Measurements from ENCODE around the gene RAD54L. TPM values are rescaled to one million over a fixed set of nuclear protein-coding genes. Genes with fewer than 3 reads are reported as not detected.

RAD54L gene
- total RNA-seq, 1 donor from 2014 or later = 22.9 TPM

- Mint-ChIP-seq H3K27me3 (no peaks in the 10 kb centered on the region), H3K27ac (no peak overlapping the region), H3K4me3 (no peak overlapping the region), H3K9me3 (no peaks in the 10 kb centered on the region), H3K36me3 (peaks cover 43% of the 10 kb centered on the region), H3K4me1 (ENCODE audit: unreplicated experiment) (no peaks in the 10 kb centered on the region)
- TF ChIP-seq CTCF (conservative IDR thresholded peaks at IDR 0.05) = no peak
- no peak for DNase-seq (ENCODE audit: extremely low spot score, unreplicated experiment)
Observed at GRCh38 chr1:46278807-46279206, 31.2 kb downstream of the RAD54L start.

- Mint-ChIP-seq H3K4me3 (no peak overlapping the region), H3K9me3 (no peaks in the 10 kb centered on the region), H3K4me1 (ENCODE audit: unreplicated experiment) (no peaks in the 10 kb centered on the region), H3K27me3 (no peaks in the 10 kb centered on the region), H3K36me3 (peaks cover 49% of the 10 kb centered on the region), H3K27ac (no peak overlapping the region)
- DNase-seq (ENCODE audit: extremely low spot score, unreplicated experiment) = no peak
- no peak for TF ChIP-seq CTCF (conservative IDR thresholded peaks at IDR 0.05)
Observed at GRCh38 chr1:46280092-46280491, 32.5 kb downstream of the RAD54L start.

- TF ChIP-seq CTCF (conservative IDR thresholded peaks at IDR 0.05) = no peak
- Mint-ChIP-seq H3K9me3 (no peaks in the 10 kb centered on the region), H3K4me3 (no peak overlapping the region), H3K36me3 (peaks cover 42% of the 10 kb centered on the region), H3K27ac (no peak overlapping the region), H3K4me1 (ENCODE audit: unreplicated experiment) (no peaks in the 10 kb centered on the region), H3K27me3 (no peaks in the 10 kb centered on the region)
- no peak for DNase-seq (ENCODE audit: extremely low spot score, unreplicated experiment)
Observed at GRCh38 chr1:46281021-46281420, 33.5 kb downstream of the RAD54L start.

- Mint-ChIP-seq H3K36me3 (peaks cover 40% of the 10 kb centered on the region), H3K4me3 (no peak overlapping the region), H3K27ac (no peak overlapping the region), H3K4me1 (ENCODE audit: unreplicated experiment) (no peaks in the 10 kb centered on the region), H3K27me3 (no peaks in the 10 kb centered on the region), H3K9me3 (no peaks in the 10 kb centered on the region)
- TF ChIP-seq CTCF (conservative IDR thresholded peaks at IDR 0.05) = no peak
- DNase-seq (ENCODE audit: extremely low spot score, unreplicated experiment) = no peak
Observed at GRCh38 chr1:46284058-46284457, 36.5 kb downstream of the RAD54L start.

- Mint-ChIP-seq H3K9me3 (no peaks in the 10 kb centered on the region), H3K36me3 (peaks cover 45% of the 10 kb centered on the region), H3K27ac (no peak overlapping the region), H3K4me3 (no peak overlapping the region), H3K27me3 (no peaks in the 10 kb centered on the region), H3K4me1 (ENCODE audit: unreplicated experiment) (no peaks in the 10 kb centered on the region)
- no peak for TF ChIP-seq CTCF (conservative IDR thresholded peaks at IDR 0.05)
- DNase-seq (ENCODE audit: extremely low spot score, unreplicated experiment) = no peak
Observed at GRCh38 chr1:46284597-46285564, 37.3 kb downstream of the RAD54L start.

Measured in type B pancreatic cell (in vitro differentiated cells).